Measurements from ENCODE around the gene MGAT4A. TPM values are rescaled to one million over a fixed set of nuclear protein-coding genes. Genes with fewer than 3 reads are reported as not detected.

MGAT4A gene
- total RNA-seq, 2 donors from 2014 or later, result 44.0 to 80.8 TPM

GRCh38 chr2:98726735-98727368 is 4.1 kb downstream of the MGAT4A start:
- H3K27me3 ChIP-seq (replicated peaks; ENCODE audit: insufficient read depth), result no peaks in the 10 kb centered on the region
- H3K36me3 ChIP-seq, result no peaks in the 10 kb centered on the region
- H3K9me3 ChIP-seq, result no peaks in the 10 kb centered on the region
- H3K4me3 ChIP-seq, result no peak overlapping the region
- peaks cover 24 to 43% of the 10 kb centered on the region in 2 donors for H3K4me1 ChIP-seq (ENCODE audit: control insufficient read depth in 1 of 2, low read depth in 2 of 2)
- TF ChIP-seq, protein P1, sequence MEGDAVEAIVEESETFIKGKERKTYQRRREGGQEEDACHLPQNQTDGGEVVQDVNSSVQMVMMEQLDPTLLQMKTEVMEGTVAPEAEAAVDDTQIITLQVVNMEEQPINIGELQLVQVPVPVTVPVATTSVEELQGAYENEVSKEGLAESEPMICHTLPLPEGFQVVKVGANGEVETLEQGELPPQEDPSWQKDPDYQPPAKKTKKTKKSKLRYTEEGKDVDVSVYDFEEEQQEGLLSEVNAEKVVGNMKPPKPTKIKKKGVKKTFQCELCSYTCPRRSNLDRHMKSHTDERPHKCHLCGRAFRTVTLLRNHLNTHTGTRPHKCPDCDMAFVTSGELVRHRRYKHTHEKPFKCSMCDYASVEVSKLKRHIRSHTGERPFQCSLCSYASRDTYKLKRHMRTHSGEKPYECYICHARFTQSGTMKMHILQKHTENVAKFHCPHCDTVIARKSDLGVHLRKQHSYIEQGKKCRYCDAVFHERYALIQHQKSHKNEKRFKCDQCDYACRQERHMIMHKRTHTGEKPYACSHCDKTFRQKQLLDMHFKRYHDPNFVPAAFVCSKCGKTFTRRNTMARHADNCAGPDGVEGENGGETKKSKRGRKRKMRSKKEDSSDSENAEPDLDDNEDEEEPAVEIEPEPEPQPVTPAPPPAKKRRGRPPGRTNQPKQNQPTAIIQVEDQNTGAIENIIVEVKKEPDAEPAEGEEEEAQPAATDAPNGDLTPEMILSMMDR (IDR thresholded peaks at IDR 0.05), result no peak
- DNase-seq (ENCODE audit: low spot score) (no peak), ATAC-seq (ENCODE audit: insufficient number of reproducible peaks, low FRiP score, low read depth) (no peak)
- H3K27ac ChIP-seq, result no peak overlapping the region

GRCh38 chr2:98726205-98726604 is 4.7 kb downstream of the MGAT4A start:
- H3K9me3 ChIP-seq, result no peaks in the 10 kb centered on the region
- H3K36me3 ChIP-seq, result no peaks in the 10 kb centered on the region
- ATAC-seq (ENCODE audit: insufficient number of reproducible peaks, low FRiP score, low read depth) (no peak), DNase-seq (ENCODE audit: low spot score) (no peak)
- H3K4me3 ChIP-seq, result no peak overlapping the region
- no peaks in the 10 kb centered on the region for H3K27me3 ChIP-seq (replicated peaks; ENCODE audit: insufficient read depth)
- TF ChIP-seq, protein P1 (IDR thresholded peaks at IDR 0.05), result no peak
- no peak overlapping the region for H3K27ac ChIP-seq
- H3K4me1 ChIP-seq (ENCODE audit: control insufficient read depth in 1 of 2, low read depth in 2 of 2), result peaks cover 23 to 39% of the 10 kb centered on the region in 2 donors

- ATAC-seq (ENCODE audit: insufficient number of reproducible peaks, low FRiP score, low read depth) (no peak), DNase-seq (ENCODE audit: low spot score) (no peak)
- Histone ChIP-seq H3K4me1 (ENCODE audit: control insufficient read depth in 1 of 2, low read depth in 2 of 2) (peaks cover 0 to 5% of the 10 kb centered on the region in 2 donors), H3K4me3 (no peak overlapping the region), H3K9me3 (peaks cover 6% of the 10 kb centered on the region), H3K36me3 (no peaks in the 10 kb centered on the region), H3K27me3 (replicated peaks; ENCODE audit: insufficient read depth) (no peaks in the 10 kb centered on the region), H3K27ac (no peak overlapping the region)
- TF ChIP-seq, protein P1 (IDR thresholded peaks at IDR 0.05), result no peak
Measured at GRCh38 chr2:98720286-98720685, 10.6 kb downstream of the MGAT4A start.

- TF ChIP-seq, protein P1 (IDR thresholded peaks at IDR 0.05), result no peak
- no peak for ATAC-seq (ENCODE audit: insufficient number of reproducible peaks, low FRiP score, low read depth)
- Histone ChIP-seq H3K4me1 (ENCODE audit: control insufficient read depth in 1 of 2, low read depth in 2 of 2) (no peaks in the 10 kb centered on the region), H3K36me3 (no peaks in the 10 kb centered on the region), H3K9me3 (peaks cover 6% of the 10 kb centered on the region), H3K27ac (no peak overlapping the region), H3K4me3 (no peak overlapping the region), H3K27me3 (replicated peaks; ENCODE audit: insufficient read depth) (no peaks in the 10 kb centered on the region)
- DNase-seq (ENCODE audit: low spot score), result no peak
Measured at GRCh38 chr2:98717621-98718020, 13.3 kb downstream of the MGAT4A start.

DNA sequence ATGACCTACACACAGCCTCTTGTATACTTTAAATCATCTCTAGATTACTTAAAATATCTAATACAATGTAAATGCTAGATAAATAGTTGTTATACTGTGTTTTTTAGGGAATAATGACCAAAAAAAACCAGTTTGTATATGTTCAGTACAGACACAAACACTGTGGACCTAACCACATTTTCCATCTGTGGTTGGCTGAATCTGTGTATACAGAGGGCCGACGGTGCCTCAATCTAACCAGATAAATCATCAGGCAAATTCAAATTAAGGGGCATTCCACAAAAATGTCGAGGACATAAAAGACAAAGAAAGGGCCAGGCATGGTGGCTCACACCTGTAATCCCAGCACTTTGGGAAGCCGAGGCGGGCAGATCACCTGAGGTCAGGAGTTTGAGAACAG is 14.1 kb downstream of the MGAT4A start:
- H3K9me3 ChIP-seq, result peaks cover 6% of the 10 kb centered on the region
- no peak for ATAC-seq (ENCODE audit: insufficient number of reproducible peaks, low FRiP score, low read depth)
- H3K27me3 ChIP-seq (replicated peaks; ENCODE audit: insufficient read depth), result no peaks in the 10 kb centered on the region
- H3K4me3 ChIP-seq, result no peak overlapping the region
- H3K36me3 ChIP-seq, result no peaks in the 10 kb centered on the region
- no peaks in the 10 kb centered on the region for H3K4me1 ChIP-seq (ENCODE audit: control insufficient read depth in 1 of 2, low read depth in 2 of 2)
- TF ChIP-seq, protein P1 (IDR thresholded peaks at IDR 0.05), result no peak
- DNase-seq (ENCODE audit: low spot score), result no peak
- H3K27ac ChIP-seq, result no peak overlapping the region
